Epithelial cell of proximal tubule (primary cell): ENCODE results near the gene ABHD11. TPM values are rescaled to one million over a fixed set of nuclear protein-coding genes. Genes with fewer than 3 reads are reported as not detected.
"Not testable (repeated sequence)": the region's sequence is repeated elsewhere in the genome, so short reads cannot be mapped to it uniquely, and the experiment has no call there.

Experiments
- DNase-seq: peaks from one replicate; pipeline ENCODE4 v3.0.0-alpha.2; 2011; ENCODE audit warnings: low read depth
- H3K4me3 ChIP-seq: 2 replicates; pipeline ENCODE4 v1.5.1; 2011; ENCODE audit warnings: low read depth, mild to moderate bottlenecking, low read length
- CTCF ChIP-seq: conservative IDR thresholded peaks from 2 replicates; pipeline ENCODE4 v1.5.1; 2012; ENCODE audit warnings: low read depth, mild to moderate bottlenecking, low read length
- total RNA-seq: library from RNA; depleted of rRNA; stranded (reverse); fragments of >200 nt; gene quantifications from 2 replicates; pipeline ENCODE4 v1.2.3, GENCODE V29; 2015

Gene ABHD11
- total RNA-seq, 1 donor from 2014 or later: 53.6 TPM

- no peak for TF ChIP-seq CTCF
- peak overlapping the region; percentile 72 for H3K4me3 ChIP-seq
- no peak for DNase-seq
Measured at GRCh38 chr7:73717991-73718405, 20.6 kb downstream of the ABHD11 start.

GRCh38 chr7:73717025-73717807 is 21.4 kb downstream of the ABHD11 start:
- DNase-seq: no peak
- TF ChIP-seq CTCF: no peak

DNA sequence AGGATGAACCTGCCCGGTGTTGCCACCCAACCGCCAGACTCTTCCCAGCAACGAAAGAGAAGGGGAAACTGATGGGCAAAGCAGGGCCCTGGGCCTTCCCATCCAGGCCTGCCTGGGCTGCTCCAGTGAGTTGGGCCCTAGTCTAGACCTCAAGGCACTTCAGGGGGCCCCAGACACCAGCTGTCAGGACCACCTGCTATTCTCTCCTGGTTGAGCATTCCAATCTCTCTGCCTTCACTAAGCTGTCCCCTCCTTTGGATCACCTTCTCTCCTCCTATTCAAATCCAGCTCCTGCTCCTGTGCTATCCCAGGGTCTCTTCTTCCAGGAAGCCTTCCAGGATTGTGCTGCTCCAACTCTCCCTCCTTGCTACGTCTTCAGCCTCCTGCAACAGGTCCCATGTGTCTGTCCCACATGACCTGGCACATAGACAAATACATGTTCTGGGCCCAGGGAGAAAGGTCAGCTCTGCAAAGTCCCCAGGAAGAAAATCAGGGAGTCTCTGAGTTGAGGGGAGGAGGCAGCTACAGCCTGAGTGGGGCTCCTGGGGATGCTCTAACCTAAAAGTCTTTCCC is 22.2 kb downstream of the ABHD11 start:
- H3K4me3 ChIP-seq: no peak overlapping the region
- no peak for TF ChIP-seq CTCF
- DNase-seq: no peak

More at GRCh38 chr7:73717025-73717807, 21.4 kb downstream of the ABHD11 start:
- H3K4me3 ChIP-seq: peak overlapping the region; percentile 72

GRCh38 chr7:73715648-73716317 is 22.8 kb downstream of the ABHD11 start:
- peak; percentile 61 for DNase-seq
- TF ChIP-seq CTCF: no peak
- no peak overlapping the region for H3K4me3 ChIP-seq

DNA sequence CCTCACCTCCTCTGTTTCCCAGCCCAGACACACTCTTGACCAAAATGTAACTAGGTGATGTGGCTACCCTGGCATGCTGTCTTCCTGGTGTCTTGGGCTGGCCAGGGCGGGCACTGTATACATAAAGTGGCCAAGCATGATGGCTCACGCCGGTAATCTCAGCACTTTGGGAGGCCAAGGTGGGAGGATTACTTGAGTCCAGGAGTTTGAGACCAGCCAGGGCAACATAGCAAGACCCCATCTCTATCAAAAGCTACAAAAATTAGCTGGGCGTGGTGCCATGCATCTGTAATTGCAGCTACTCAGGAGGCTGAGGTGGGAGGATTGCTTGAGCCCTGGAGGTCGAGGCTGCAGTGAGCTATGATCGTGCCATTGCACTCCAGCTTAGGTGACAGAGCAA is 25.3 kb downstream of the ABHD11 start:
- H3K4me3 ChIP-seq, DNase-seq: not testable (repeated sequence)

DNA sequence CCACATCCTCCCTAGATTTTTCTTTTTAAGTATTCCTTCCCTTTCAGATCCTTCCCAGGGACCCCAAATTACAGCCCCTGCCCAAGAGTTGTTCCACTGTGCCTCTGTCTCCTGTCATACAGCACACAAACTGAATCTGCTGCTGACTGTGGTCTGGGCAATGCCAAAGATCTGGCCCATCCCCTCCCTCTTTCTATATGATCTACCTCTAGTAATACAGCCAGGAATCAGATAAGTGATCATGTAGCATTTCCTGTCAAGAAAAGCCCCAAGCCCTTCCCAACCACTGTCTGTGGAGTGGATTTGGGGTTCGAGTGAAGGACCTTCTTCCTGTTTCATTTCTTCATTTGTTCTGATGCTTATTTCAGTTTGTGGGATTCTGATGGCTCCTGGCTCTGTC is 25.8 kb downstream of the ABHD11 start:
- H3K4me3 ChIP-seq: no peak overlapping the region
- DNase-seq: no peak
- TF ChIP-seq CTCF: no peak

GRCh38 chr7:73708961-73709549 is 29.5 kb downstream of the ABHD11 start:
- no peak overlapping the region for H3K4me3 ChIP-seq
- TF ChIP-seq CTCF: no peak
- no peak for DNase-seq
